Neural progenitor cell (in vitro differentiated cells): ENCODE data around the gene STX2.

Experiments used
- EZH2 ChIP-seq: fragments of 200-600 bp; sonication (generic); IDR thresholded peaks from 2 replicates; pipeline ENCODE4 v1.6.1; 2017; ENCODE audit warnings: antibody characterized with exemption, mild to moderate bottlenecking, moderate library complexity
- EZH2phosphoT487 ChIP-seq: fragments of 200-600 bp; sonication (generic); IDR thresholded peaks from 2 replicates; pipeline ENCODE4 v1.6.1; 2017; ENCODE audit warnings: antibody characterized with exemption
- TF ChIP-seq, protein P1 (sequence below): fragments of 200-600 bp; sonication (generic); IDR thresholded peaks from 2 replicates; pipeline ENCODE4 v1.5.1; 2017; ENCODE audit warnings: antibody characterized with exemption, mild to moderate bottlenecking

DNA sequence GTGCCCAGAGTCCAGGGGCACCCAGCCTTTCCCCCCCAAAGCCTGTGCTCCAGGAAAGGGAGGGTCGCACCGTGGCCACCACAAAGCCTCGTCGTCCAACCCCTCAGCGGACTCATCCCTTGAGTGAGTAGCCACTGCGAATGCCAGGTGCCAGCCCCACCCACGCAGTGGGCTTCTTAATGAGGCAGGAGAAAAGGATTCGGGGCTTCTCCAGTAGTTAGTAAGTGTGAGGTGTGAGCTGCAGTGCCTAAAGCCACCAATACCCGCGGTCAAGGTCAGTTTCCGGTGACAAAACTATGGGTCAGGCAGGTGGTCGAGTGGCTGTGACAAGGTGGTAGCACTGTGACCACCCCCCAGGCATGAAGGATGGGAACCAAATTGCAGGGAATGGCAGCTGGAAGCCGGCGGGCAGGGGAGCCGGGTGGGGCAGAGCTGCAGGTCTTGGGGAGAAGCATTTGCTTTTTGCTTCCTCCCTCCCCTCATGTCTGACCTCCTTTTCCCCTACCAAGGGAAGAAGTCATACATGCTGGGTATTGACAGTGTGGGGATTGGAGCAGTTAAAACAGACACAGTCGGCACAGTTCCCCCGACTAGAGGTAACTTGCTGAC is 40.8 kb upstream of the STX2 start:
- TF ChIP-seq EZH2phosphoT487: no peak
- TF ChIP-seq, protein P1, sequence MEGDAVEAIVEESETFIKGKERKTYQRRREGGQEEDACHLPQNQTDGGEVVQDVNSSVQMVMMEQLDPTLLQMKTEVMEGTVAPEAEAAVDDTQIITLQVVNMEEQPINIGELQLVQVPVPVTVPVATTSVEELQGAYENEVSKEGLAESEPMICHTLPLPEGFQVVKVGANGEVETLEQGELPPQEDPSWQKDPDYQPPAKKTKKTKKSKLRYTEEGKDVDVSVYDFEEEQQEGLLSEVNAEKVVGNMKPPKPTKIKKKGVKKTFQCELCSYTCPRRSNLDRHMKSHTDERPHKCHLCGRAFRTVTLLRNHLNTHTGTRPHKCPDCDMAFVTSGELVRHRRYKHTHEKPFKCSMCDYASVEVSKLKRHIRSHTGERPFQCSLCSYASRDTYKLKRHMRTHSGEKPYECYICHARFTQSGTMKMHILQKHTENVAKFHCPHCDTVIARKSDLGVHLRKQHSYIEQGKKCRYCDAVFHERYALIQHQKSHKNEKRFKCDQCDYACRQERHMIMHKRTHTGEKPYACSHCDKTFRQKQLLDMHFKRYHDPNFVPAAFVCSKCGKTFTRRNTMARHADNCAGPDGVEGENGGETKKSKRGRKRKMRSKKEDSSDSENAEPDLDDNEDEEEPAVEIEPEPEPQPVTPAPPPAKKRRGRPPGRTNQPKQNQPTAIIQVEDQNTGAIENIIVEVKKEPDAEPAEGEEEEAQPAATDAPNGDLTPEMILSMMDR: no peak
- no peak for TF ChIP-seq EZH2
